CD4-positive, alpha-beta T cell treated with Interferon gamma for 1 hour (primary cell): ENCODE measurements around the gene RPL31.

Source experiments
- DNase-seq: peaks from one replicate; pipeline ENCODE4 v3.0.0-alpha.2; 2020

Gene RPL31

DNA sequence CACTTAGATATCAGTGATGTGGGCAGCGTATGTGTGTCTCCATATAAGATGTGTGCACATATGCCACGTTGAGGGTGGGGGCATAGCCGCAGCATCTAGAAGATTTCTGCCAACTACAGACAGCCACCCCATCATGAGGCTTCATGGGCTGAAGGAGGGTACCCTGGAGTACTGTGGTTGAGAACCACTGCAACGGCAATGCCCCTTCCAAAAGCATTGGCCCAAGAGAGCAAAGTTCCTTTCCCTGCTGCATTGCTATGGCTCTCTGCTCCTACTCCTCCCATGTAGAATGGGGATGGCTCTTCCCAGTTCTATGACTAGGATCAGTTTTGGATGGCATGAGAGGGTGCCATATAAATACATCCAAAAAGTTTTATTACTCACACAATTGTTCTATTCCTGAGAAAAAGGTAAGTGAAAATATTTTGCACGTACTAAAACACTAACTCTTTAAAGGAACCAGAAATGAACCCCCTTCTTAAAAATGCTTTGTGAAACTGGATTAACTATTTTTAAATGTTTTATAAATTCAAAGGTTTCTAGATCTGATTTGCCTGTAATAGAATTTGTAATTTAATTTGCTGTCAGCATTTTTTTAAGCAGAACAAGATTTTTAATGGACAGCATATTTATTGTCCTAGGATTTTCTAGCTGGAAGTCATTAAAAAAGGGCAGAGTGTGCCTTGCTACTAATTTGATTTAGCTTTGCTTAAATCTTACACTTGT, 4.4 kb upstream of the RPL31 start:
- DNase-seq = no peak

DNA sequence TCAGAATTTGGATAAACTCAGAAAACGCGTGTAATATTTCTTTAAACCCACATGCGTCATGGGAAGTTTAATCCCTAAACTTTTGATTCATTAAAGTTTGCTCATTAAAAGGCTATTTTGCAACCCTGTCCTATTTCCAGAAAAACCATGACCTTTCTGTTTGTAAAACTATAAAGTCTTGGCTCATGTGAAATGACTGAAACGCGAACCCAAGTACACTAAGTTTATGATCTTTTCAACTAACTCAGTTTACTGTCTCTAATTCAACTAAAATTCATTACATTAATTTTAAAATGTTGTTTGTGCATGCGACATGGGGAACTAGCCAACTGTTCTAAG, 3.9 kb upstream of the RPL31 start:
- no peak for DNase-seq

DNA sequence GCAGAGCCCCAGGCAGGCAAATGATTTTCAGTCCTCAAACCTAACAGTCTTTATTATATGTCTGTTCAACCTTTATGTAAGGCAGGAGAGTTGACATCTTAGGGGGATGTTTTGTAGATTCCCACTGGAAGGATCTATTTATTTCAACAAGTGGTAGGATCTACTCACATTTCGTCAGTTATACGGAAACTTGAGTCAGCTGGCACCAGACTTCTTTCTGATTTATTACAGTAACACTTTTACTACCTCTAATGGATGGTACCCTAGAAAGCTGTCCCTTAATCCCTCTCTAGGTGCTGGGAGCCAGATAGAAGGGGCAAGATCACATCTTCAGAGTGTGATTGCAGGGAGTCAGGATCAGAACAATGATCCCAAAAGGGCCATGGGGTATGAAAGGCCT, 2.1 kb upstream of the RPL31 start:
- DNase-seq = no peak

DNA sequence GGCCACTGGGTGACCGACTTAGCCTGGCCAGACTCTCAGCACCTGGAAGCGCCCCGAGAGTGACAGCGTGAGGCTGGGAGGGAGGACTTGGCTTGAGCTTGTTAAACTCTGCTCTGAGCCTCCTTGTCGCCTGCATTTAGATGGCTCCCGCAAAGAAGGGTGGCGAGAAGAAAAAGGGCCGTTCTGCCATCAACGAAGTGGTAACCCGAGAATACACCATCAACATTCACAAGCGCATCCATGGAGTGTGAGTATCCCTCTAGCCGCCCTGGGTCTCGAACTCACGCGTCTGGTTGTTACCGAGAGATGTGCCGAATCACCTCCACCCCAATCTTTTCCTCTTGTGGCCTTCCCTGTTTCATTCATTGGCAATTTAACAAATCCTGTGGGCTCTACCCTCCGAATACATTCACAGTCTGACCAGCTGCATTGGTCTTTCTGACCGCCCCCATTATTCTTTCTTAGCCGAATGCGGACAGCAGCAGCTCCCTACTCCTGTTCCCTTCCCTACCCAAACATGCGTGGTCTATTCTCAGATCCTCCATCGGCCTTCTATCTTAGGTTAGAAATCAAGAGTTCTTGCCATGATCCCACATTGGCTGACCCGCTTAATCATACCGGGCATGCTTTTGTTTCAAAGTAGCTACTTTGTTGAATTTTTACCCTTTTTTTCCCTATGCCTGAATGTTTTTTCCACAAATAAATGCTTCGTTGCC, 631 bp downstream of the RPL31 start:
- DNase-seq = no peak

DNA sequence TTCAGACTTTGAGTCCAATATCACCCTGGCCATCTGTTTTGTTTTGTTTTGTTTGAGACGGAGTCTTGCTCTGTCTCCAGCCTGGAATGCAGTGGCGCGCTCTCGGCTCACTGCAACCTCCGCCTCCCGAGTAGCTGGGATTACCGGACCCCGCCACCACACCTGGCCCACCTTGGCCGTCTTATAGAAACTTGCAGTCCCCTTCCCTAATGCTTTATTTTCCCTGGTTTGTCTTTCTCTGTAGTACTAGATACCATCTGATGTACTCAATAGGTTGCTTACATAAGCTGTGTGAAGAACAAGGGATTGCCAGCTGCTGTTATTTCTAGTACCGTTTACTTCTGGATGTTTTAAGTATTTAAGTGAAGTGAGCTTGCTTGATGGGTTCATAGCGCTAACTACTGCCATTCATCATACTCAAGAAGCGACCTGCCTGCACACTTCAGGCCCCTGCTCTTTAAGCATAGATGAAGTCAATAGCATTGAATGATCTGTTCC, 1.2 kb downstream of the RPL31 start:
- DNase-seq = no peak

DNA sequence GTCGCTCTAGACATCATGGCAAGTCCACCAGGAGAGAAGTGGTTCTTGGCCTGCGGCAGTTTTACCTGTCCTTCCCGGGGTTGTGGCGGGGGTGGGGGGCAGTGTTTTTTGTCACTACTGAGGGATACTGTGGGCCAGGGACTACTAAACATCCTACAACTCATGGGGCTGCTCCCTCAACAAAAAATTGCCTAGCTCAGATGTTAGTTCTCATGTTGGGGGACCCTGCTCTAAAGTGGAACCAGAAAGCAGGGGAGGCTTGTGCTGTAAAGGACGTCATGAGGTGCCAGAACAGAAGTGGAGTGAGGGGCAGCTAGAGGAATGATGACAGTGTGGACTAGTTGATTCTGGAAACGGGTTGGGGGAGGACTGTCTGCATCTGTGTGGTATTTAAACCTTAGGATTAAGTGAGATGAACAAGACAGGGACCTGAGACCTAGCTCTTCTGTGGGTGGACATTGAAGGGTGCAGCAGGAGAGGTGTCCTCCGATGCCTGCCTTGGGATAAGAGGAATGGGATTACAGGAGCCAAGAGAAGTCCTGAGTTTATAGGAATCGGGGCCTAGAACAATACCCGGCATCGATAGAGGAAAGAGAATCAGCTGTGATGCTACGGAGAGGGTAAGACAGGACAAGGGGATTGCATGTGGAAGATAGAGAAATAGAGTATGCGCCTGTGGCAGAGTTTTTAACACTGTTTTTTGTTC, 2.7 kb downstream of the RPL31 start:
- DNase-seq = no peak

DNA sequence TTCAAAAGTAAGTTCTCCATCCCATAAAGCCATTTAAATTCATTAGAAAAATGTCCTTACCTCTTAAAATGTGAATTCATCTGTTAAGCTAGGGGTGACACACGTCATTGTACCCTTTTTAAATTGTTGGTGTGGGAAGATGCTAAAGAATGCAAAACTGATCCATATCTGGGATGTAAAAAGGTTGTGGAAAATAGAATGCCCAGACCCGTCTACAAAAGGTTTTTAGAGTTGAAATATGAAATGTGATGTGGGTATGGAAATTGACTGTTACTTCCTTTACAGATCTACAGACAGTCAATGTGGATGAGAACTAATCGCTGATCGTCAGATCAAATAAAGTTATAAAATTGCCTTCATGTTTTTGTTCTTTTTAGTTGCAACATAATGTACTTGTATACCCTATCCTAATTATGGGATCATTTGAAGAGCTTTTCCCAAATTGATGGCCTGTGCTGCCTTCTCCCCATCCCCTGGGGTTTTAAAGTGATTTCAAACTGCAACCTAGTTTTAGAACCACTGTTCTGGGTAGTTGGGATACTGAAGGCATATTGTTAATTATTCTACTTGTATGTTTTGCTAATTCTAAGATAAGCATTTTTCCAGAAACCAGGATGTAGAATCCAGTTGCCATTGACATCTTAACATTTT, 4.1 kb downstream of the RPL31 start:
- DNase-seq = no peak

DNA sequence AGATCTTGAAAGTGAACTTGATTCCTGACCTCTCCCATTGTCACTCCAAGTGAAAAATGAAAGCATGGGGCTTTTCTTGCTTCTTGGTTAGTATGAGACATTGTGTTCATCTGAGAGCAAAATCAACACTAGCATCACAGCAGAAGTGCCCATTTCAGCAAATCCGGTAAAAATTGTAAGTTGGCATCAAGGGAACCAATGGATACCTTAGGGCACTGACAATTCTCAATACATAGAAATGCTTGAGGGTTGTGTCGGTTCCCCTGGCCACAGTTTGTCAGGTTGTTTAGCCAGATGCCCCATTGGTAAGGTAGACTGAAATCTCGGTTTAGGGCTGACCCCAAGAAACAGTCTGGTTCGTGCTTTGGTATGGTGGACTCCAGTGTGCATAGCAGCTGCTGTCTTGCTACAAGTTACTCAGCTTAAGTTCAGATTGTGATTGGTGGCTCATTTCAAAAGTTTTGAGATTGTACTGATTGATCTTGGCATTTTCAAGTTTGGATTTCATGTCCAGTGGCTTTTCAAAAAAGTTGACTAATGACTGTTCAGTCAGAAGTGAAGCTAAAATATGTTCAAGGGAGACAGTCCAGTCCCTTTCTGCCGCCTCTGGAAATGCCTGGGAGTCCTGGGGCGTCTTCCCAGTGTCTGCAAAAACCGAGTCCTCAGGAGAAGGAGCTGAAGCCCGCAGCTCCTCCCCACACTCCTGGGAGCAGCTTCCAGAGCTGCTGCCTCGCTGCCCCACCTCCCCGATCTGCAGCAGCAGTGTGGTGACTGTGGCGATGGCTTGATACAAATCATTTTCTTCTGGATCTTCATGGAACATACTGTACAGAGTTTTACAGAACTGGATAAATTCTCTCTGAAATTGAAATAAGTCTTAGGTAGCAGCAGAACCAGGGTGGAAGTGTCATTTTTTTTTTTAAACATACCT, 5.6 kb downstream of the RPL31 start:
- DNase-seq = no peak

DNA sequence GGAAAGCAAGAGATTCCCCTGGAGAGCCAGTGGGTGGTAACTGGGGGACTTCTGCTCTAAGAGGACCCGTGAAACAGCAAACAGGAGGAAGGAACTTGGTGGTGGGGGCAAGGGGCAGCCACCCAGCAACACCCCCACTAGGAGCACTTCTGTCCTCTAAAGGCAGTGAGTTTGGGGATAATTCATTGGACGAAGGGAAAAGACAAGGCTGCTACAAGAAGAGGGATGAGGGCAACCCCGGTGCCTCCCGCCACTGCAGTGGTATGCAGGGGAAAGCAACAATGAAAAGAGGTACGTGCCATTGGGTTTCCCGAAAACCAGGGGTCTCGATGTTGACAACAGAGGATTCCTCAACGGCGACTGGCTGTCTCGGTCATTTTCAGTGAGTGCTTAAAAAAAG, 9.1 kb downstream of the RPL31 start:
- no peak for DNase-seq

DNA sequence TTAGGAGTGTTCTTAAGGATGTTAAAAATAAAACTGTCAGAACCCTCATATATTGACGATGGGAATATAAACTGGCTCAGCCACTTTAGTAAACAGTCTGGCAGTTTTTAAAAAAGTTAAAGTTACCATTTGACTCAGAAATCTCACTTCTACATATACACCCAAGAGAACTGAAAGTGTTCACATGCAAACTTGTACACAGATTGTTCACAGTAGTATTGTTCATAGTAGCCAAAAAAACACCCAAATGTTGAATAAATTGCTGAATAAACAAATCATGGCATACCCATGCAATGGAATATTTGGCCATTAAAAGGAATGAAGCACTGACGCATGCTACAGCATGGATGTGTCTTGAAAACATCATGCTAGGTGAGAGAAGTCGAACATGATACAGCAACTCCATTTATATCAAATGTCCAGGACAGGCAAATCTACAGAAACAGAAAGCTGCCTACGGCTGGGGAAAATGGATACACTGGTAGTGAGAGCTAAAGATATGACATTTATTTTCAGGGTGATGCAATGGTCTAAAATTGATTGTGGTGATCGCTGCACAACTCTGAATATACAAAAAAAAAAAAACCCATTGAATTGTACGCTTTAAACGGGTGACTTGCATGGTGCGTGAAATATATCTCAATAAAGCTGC, 10.1 kb downstream of the RPL31 start:
- DNase-seq = no peak

DNA sequence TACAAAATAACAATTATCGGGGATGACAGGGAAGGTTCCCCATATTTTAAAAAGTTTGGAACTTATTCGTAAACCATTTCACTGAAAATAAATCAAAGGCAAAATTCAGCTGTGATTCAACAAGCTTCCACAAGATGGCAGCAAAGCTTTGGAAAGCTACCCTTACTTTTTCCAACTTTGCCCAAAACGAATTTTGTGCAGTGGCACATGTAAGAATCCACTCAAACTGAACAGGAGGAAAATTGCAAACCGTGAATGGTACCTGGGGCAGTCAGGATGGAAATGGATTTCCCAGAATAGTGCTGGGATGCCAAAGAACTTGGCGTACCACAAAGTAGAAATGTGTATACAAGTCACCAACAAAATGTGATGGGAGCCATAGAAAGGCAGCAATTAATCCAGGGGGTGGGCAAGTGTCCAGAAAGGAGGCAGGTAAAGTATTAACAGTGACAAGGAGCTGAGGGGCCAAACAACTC, 10.7 kb downstream of the RPL31 start:
- DNase-seq = no peak

DNA sequence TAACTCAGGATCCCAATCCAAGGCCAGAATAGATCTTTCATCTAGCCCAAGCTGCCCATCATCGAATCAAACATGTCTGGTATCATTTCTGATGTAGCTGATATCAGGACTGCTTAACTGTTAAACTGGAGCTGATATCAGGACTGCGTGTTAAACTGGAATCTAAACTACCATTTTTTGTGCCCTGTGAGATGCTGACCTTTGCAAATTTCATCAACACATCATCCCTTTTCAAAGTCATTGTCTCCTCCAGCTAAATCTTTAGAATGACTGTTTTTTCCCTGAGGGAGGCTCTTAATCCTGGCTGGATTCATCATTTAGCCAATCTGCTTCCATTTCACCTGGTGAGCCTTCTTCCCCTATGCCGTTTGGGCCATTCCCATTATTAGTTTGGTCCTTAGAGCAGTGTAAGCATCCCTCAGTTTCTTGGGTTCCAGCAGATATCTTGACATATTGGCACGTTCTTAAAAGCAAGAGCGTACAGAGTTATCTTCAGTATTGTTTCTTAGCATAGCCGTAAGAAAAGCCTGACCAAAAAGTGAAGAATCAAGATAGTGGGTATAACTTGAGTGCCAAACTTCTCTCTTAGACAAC, 12.3 kb downstream of the RPL31 start:
- DNase-seq = no peak

DNA sequence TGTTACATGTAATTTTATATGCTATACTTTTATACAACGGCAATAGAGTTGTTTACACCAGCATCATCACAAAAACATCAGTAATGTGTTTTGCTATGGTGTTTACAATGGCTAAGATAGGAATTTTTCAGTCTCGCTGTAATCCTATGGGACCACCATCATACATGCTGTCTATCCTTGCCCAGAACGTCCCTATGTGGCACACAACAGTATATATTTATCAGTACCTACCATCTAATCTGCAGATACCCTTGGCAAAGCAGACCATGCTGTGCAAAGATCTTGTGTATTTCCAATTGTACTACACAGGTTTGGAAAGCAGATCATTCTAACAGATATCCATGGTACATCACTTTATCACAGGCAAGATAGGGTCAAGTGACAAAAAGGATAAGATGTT, 15.3 kb downstream of the RPL31 start:
- no peak for DNase-seq

DNA sequence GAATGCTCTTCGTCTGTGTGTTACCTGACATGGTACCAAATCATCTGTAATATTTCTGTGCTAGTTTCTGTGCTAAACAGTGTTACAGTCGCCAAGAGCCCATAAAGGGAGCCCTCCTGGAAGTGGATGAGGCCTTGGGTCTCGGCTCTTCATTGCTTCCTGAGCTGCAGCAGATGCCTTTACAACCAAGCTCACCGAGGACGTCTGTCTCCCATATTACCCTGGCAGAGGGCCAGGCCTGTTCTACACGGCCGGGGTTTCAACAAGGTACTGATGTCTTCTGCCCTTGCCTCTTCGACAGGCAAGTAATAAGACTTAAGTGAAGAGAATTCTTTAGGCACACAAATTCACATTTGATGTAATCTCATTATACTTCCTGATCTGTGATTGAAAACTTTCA, 16.8 kb downstream of the RPL31 start:
- DNase-seq = no peak

DNA sequence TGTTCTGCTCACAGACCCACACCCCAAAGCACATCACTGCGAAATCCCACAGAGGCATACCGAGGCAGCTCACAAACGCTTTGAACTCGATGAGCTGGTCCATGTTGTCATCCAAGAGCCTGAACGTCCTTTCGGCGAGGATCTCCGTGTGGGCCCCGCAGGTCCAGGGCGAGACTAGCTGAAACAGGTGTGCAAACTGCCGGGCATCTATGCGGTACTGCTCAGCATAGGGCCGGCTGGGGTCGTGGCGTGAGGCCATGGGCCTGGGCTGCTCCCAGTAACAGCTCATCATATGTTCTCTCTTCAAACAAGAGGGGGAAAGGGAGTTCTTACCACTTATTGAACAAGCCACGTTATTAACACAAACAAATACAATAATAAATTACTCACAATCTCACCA, 20.1 kb downstream of the RPL31 start:
- no peak for DNase-seq

DNA sequence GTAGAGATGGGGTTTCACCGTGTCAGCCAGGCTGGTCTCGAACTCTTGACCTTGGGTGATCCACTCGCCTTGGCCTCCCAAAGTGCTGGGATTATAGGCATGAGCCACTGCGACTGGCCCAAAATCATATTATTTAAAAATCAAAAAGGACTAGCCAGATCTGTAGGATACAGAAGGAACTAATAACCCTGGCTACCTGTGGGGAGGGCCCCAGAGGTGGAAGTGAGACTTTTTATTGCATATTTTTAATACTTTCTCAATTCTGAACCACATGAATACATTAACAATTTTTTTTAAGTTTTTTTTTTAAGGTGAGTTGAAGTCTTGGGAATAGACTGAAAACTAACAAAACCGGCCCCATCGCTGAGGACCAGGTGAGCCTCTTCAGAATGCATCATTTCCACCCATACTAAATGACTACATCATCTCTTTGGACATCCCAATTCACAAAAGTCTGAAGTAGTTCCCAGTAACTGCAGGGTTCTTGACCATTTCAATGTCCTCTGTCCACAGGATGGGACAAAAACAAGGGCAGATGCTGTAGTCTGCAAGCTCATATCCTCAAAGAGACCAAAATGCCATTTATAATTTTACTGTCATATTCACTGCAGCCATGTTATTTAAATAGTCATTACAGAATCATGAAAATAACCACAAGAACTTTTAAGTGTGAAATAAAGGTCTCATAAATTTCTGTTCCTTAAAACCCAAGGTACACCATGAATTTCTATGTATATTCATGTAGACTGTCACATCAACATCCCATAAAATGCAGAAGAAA, 21.4 kb downstream of the RPL31 start:
- no peak for DNase-seq

DNA sequence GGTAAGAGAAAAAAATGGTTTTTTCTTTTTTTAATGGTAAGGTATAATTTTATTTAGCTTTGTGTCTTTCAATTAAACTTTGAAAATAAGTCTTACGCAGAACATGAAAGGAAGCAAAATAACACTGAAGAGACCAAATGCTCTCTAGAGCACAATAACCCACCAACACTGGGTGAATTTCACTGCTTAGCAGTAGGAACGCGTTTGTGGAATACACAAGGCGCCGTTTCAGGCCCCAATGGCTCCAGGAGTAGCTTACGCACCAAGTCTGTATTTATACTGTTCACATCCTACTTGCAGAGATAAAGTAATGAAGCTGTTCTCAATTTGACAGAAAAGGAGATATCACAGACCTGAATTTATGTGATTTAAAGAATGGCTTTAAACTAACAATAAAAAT, 23.5 kb downstream of the RPL31 start:
- DNase-seq = no peak

DNA sequence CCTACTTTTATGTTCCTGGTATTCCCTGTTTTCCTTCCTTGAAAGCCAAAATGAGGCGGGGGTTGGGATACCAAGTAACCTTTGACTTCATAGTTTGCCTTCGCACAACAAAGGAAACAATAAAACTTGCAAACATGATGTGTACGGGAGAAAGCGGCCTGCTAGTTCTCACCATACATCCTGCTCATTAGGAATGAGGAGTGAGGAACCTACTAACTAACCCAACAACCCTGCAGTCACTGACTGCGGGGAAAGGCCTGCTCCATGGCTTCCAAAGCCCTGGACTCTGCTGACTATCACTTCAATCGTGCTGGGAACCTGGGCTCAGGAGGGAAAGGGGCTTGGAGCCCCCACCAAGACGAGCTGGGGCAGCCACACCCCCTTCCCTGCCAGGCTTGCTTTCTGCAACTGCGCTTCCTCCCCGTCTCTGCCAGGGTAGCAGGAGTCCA, 24.2 kb downstream of the RPL31 start:
- DNase-seq = no peak

DNA sequence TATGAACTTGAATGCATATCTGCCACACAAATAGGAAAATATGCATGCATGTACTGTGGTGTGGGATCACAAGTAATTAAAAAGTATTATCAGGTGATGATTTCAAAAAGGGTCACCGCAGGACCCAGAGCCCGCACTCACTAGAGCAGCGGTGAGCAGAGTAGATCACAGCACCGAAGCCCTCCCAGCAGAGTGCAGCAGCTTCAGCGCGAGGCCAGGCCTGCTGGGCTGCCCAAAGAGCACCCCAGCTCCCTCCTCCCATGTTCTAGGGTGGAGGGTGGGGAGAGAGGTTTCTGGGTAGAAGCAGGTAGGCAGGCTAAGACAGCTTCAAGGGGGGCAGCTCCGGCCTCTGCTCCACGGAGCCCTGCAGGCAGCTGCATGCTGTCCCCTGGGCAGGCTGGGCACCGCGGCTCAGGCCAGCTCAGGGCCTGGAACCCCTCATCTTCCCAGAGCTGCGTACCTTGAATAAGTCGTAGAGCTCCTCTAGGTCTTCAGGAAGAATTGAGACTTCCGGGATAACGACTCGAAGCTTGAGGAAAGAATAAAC, 24.9 kb downstream of the RPL31 start:
- DNase-seq = no peak

DNA sequence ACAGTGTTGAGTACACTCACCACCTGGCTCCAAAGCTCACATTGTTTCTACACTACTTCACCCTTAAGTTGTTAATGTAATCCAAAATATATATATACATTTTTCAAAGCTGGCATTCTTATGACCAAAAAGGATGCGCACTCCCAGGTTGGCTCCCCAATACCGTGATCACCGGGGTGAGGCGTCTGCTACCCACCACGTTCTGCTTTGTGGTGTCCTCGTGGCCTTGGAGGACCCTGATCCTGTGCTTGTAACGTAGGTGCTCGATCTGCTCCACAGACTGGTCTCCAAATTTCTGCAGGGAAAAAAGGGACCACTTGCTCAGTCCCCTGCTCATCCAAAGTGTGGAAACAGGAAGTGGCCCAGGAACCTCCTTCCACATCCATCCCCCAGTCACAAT, 25.8 kb downstream of the RPL31 start:
- DNase-seq = no peak
